H9 (cell line): ENCODE data around the gene CXCL6. TPM values are rescaled to one million over a fixed set of nuclear protein-coding genes. Genes with fewer than 3 reads are reported as not detected.

Experiments used
- DNase-seq: peaks from one replicate; pipeline ENCODE4 v3.0.0-alpha.2; 2017
- H2AFZ ChIP-seq: one replicate; pipeline ENCODE4 v1.6.1; 2013; ENCODE audit warnings: mild to moderate bottlenecking, low read length, control low read depth, moderate library complexity
- H2AK5ac ChIP-seq: 2 replicates; pipeline ENCODE4 v1.6.1; 2013; ENCODE audit warnings: low read length, control low read depth, mixed read lengths; ENCODE audit not compliant: insufficient read length
- H2BK120ac ChIP-seq: one replicate; pipeline ENCODE4 v1.6.1; 2013; ENCODE audit warnings: low read depth, mild to moderate bottlenecking, low read length, control low read depth, inconsistent platforms; ENCODE audit not compliant: poor library complexity, severe bottlenecking
- H2BK12ac ChIP-seq: 2 replicates; pipeline ENCODE4 v1.6.1; 2013; ENCODE audit warnings: low read length, control low read depth, mixed read lengths, low read depth; ENCODE audit not compliant: insufficient read length
- H2BK15ac ChIP-seq: 2 replicates; pipeline ENCODE4 v1.6.1; 2013; ENCODE audit warnings: low read depth, low read length, control low read depth
- H2BK20ac ChIP-seq: one replicate; pipeline ENCODE4 v1.6.1; 2013; ENCODE audit warnings: low read depth, mild to moderate bottlenecking, low read length, control low read depth, inconsistent platforms; ENCODE audit not compliant: poor library complexity, severe bottlenecking
- H2BK5ac ChIP-seq: 2 replicates; pipeline ENCODE4 v1.6.1; 2013; ENCODE audit warnings: low read length, control low read depth, mixed read lengths; ENCODE audit not compliant: insufficient read length
- H3K14ac ChIP-seq: 2 replicates; pipeline ENCODE4 v1.6.1; 2013; ENCODE audit warnings: low read length, control low read depth; ENCODE audit not compliant: insufficient read depth
- H3K18ac ChIP-seq: 2 replicates; pipeline ENCODE4 v1.6.1; 2013; ENCODE audit warnings: low read depth, mild to moderate bottlenecking, mixed read lengths, low read length, control low read depth; ENCODE audit not compliant: insufficient read length
- H3K23ac ChIP-seq: 2 replicates; pipeline ENCODE4 v1.6.1; 2013; ENCODE audit warnings: low read length, control low read depth, mixed read lengths, low read depth; ENCODE audit not compliant: insufficient read length
- H3K23me2 ChIP-seq: 2 replicates; pipeline ENCODE4 v1.6.1; 2013; ENCODE audit warnings: low read depth, mild to moderate bottlenecking, mixed read lengths, low read length, control low read depth; ENCODE audit not compliant: insufficient read length, poor library complexity, severe bottlenecking
- H3K27ac ChIP-seq: 2 replicates; pipeline ENCODE4 v1.5.1; 2013; ENCODE audit warnings: low read length, control low read depth, mixed read lengths, low read depth; ENCODE audit not compliant: insufficient read length
- H3K27me3 ChIP-seq: 2 replicates; pipeline ENCODE4 v1.6.1; 2013; ENCODE audit warnings: low read length, control low read depth, inconsistent platforms; ENCODE audit not compliant: insufficient read depth
- H3K4ac ChIP-seq: 2 replicates; pipeline ENCODE4 v1.6.1; 2013; ENCODE audit warnings: low read depth, mild to moderate bottlenecking, control low read depth, inconsistent platforms, low read length, moderate library complexity
- H3K4me1 ChIP-seq: 2 replicates; pipeline ENCODE4 v1.6.1; 2013; ENCODE audit warnings: low read length, control low read depth, inconsistent platforms; ENCODE audit not compliant: insufficient read depth
- H3K4me2 ChIP-seq: 2 replicates; pipeline ENCODE4 v1.6.1; 2013; ENCODE audit warnings: low read length, control low read depth, mixed read lengths; ENCODE audit not compliant: insufficient read length, insufficient read depth
- H3K56ac ChIP-seq: 2 replicates; pipeline ENCODE4 v1.6.1; 2013; ENCODE audit warnings: low read depth, mild to moderate bottlenecking, mixed read lengths, low read length, control low read depth; ENCODE audit not compliant: insufficient read length
- H3K79me1 ChIP-seq: 2 replicates; pipeline ENCODE4 v1.6.1; 2013; ENCODE audit warnings: low read depth, mild to moderate bottlenecking, moderate library complexity, low read length, control low read depth, inconsistent platforms; ENCODE audit not compliant: insufficient read depth, poor library complexity, severe bottlenecking
- H3K79me2 ChIP-seq: 2 replicates; pipeline ENCODE4 v1.6.1; 2013; ENCODE audit warnings: low read length, control low read depth, inconsistent platforms; ENCODE audit not compliant: insufficient read depth
- H3K9ac ChIP-seq: 2 replicates; pipeline ENCODE4 v1.6.1; 2013; ENCODE audit warnings: low read length, control low read depth, mixed read lengths; ENCODE audit not compliant: insufficient read length; ENCODE audit errors: extremely low read depth
- H3K9me3 ChIP-seq: one replicate; pipeline ENCODE4 v1.6.1; 2013; ENCODE audit warnings: low read depth, low read length, inconsistent platforms; ENCODE audit not compliant: control insufficient read depth
- H3T11ph ChIP-seq: one replicate; pipeline ENCODE4 v1.6.1; 2013; ENCODE audit warnings: mild to moderate bottlenecking, low read length, control low read depth, inconsistent platforms
- H4K20me1 ChIP-seq: one replicate; pipeline ENCODE4 v1.6.1; 2013; ENCODE audit not compliant: control insufficient read depth, insufficient read length, insufficient read depth
- H4K5ac ChIP-seq: 2 replicates; pipeline ENCODE4 v1.6.1; 2013; ENCODE audit warnings: low read depth, mild to moderate bottlenecking, mixed read lengths, low read length, control low read depth; ENCODE audit not compliant: insufficient read length
- H4K8ac ChIP-seq: replicated peaks from 2 replicates; pipeline ENCODE4 v1.6.1; 2013; ENCODE audit warnings: low read length, control low read depth, mixed read lengths, low read depth; ENCODE audit not compliant: insufficient read length
- H4K91ac ChIP-seq: 2 replicates; pipeline ENCODE4 v1.6.1; 2013; ENCODE audit warnings: low read depth, mild to moderate bottlenecking, moderate library complexity, mixed read lengths, low read length, control low read depth; ENCODE audit not compliant: insufficient read length
- H3K27ac Mint-ChIP-seq, 3 experiments: 2 replicates in 2 of 3; 3 replicates in 1 of 3; pipeline ENCODE4 v1.8.0; 2020 to 2021; ENCODE audit warnings: mixed read lengths in 3 of 3, mild to moderate bottlenecking in 1 of 3, moderate library complexity in 1 of 3
- H3K27me3 Mint-ChIP-seq: 2 replicates; pipeline ENCODE4 v1.8.0; 2021; ENCODE audit warnings: low read depth, mild to moderate bottlenecking, moderate library complexity, mixed read lengths
- H3K36me3 Mint-ChIP-seq, 3 experiments: 2 replicates in 2 of 3; 3 replicates in 1 of 3; pipeline ENCODE4 v1.8.0; 2020 to 2021; ENCODE audit warnings: low read depth in 3 of 3, mixed read lengths in 3 of 3; ENCODE audit not compliant: insufficient read depth in 1 of 3
- H3K4me1 Mint-ChIP-seq, 2 experiments: 2 replicates each; pipeline ENCODE4 v1.8.0; 2020; ENCODE audit warnings: mixed read lengths in 2 of 2
- H3K4me3 Mint-ChIP-seq, 2 experiments: 2 replicates in 1 of 2; 3 replicates in 1 of 2; pipeline ENCODE4 v1.8.0; 2020 to 2021; ENCODE audit warnings: mild to moderate bottlenecking in 2 of 2, mixed read lengths in 2 of 2, moderate library complexity in 1 of 2
- H3K9me3 Mint-ChIP-seq, 2 experiments: 2 replicates in 1 of 2; 3 replicates in 1 of 2; pipeline ENCODE4 v1.8.0; 2020; ENCODE audit warnings: mild to moderate bottlenecking in 2 of 2, mixed read lengths in 2 of 2, moderate library complexity in 1 of 2
- WGBS: extraction: QIAGEN DNeasy Blood & Tissue Kit; methylation state at CpG from one replicate; pipeline ENCODE4 v1.1.7; 2013; ENCODE audit warnings: missing lambda C conversion rate, low lambda C conversion rate, mixed read lengths; ENCODE audit not compliant: insufficient read length; ENCODE audit errors: extremely low coverage; 5-methylcytosine and 5-hydroxymethylcytosine counted together
- total RNA-seq: library from RNA; stranded (reverse); gene quantifications from 2 replicates; pipeline ENCODE4 v1.2.1, GENCODE V29; 2021
- TF ChIP-seq, protein P1 (sequence below): fragments of 200-600 bp; sonication (generic); conservative IDR thresholded peaks from 3 replicates; pipeline ENCODE4 v1.8.0; 2021; ENCODE audit warnings: antibody characterized with exemption, mild to moderate bottlenecking

Gene CXCL6
- total RNA-seq, 1 experiment from 2014 or later = 0.85 TPM

DNA sequence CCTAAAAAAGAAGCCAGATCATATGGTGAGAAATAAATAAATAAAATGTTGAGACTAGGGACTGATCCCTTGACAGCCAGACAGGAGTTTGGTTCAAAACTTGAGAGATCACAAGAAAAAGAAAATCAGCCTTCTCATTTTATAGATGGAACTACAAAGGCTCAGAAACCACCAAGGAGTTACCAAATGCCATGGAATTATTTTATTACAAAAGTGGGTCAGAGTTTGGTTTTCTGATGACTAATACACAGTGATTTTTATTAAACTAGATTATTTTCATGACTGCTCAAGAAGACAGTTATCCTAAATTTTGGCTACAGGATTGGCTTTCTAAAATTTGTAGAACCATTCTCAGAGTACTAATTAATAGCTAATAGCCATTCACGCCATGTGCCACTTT is 38.9 kb downstream of the CXCL6 start:
- Histone ChIP-seq H3K14ac (no peak overlapping the region), H4K91ac (no peak overlapping the region), H2AFZ (no peak overlapping the region), H2BK12ac (no peak overlapping the region), H2AK5ac (no peak overlapping the region), H3T11ph (no peak overlapping the region), H3K79me2 (no peaks in the 10 kb centered on the region), H3K23ac (no peak overlapping the region), H3K27ac (no peak overlapping the region), H3K27me3 (no peaks in the 10 kb centered on the region), H3K18ac (no peak overlapping the region), H3K9ac (no peak overlapping the region), H3K4me2 (no peak overlapping the region), H4K20me1 (no peaks in the 10 kb centered on the region), H4K5ac (no peak overlapping the region), H3K23me2 (no peaks in the 10 kb centered on the region), H2BK5ac (no peak overlapping the region), H2BK15ac (no peak overlapping the region), H2BK20ac (no peak overlapping the region), H3K4me1 (no peaks in the 10 kb centered on the region), H3K4ac (no peak overlapping the region), H3K79me1 (no peaks in the 10 kb centered on the region), H3K56ac (no peak overlapping the region), H2BK120ac (no peak overlapping the region), H3K9me3 (no peaks in the 10 kb centered on the region), H4K8ac (no peak overlapping the region)
- no peaks in the 10 kb centered on the region for H3K9me3 Mint-ChIP-seq
- no peak overlapping the region for H3K4me3 Mint-ChIP-seq
- peaks cover 24% of the 10 kb centered on the region for H3K27me3 Mint-ChIP-seq
- no peaks in the 10 kb centered on the region for H3K4me1 Mint-ChIP-seq
- H3K27ac Mint-ChIP-seq = no peak overlapping the region
- TF ChIP-seq, protein P1, sequence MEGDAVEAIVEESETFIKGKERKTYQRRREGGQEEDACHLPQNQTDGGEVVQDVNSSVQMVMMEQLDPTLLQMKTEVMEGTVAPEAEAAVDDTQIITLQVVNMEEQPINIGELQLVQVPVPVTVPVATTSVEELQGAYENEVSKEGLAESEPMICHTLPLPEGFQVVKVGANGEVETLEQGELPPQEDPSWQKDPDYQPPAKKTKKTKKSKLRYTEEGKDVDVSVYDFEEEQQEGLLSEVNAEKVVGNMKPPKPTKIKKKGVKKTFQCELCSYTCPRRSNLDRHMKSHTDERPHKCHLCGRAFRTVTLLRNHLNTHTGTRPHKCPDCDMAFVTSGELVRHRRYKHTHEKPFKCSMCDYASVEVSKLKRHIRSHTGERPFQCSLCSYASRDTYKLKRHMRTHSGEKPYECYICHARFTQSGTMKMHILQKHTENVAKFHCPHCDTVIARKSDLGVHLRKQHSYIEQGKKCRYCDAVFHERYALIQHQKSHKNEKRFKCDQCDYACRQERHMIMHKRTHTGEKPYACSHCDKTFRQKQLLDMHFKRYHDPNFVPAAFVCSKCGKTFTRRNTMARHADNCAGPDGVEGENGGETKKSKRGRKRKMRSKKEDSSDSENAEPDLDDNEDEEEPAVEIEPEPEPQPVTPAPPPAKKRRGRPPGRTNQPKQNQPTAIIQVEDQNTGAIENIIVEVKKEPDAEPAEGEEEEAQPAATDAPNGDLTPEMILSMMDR = no peak
- no peak for DNase-seq
- WGBS = no CpG with 5 or more reads among the region's 1 CpG
- H3K36me3 Mint-ChIP-seq = no peaks in the 10 kb centered on the region
